HCT116 (cell line): Measurements from ENCODE around the gene ANO2. TPM values are rescaled to one million over a fixed set of nuclear protein-coding genes. Genes with fewer than 3 reads are reported as not detected.

Source experiments
- ATAC-seq: fragments of 200-7000 bp; cut with Tn5 transposase; 2 replicates; pipeline ENCODE4 v1.9.1; 2020; ENCODE audit warnings: mild to moderate bottlenecking, moderate library complexity
- BruUV-seq: library from RNA; stranded (reverse); fragments of 400-500 nt; replicated peaks from 2 replicates; lab custom pipeline; 2021; lab: Mats Ljungman, UMichigan
- CTCF ChIA-PET: fragments of 300-600 bp; sonication (Branson Sonifier 250); formaldehyde crosslinking; loops from one replicate; lab custom pipeline; 2021; ENCODE audit warnings: antibody characterized with exemption; lab: Charles Lee
- POLR2A ChIA-PET: fragments of 300-600, 350-600 bp; sonication (Branson Sonifier 250); formaldehyde crosslinking; loops from one replicate; lab custom pipeline; 2021; ENCODE audit warnings: antibody characterized with exemption; lab: Charles Lee
- RAD21 ChIA-PET, 2 experiments: fragments of 300-600 bp; sonication (Branson Sonifier 250); formaldehyde crosslinking; loops; one replicate each; lab custom pipeline; 2023; ENCODE audit warnings: low total read pairs in 2 of 2; ENCODE audit not compliant: uncharacterized antibody in 2 of 2, unreplicated experiment in 2 of 2, low non-redundant PET in 1 of 2; lab: Charles Lee
- DNase-seq: peaks from one replicate; pipeline ENCODE4 v3.0.0-alpha.2; 2010; ENCODE audit warnings: low read depth, low spot score
- H2AFZ ChIP-seq: fragments of 200-600 bp; shearing (Covaris generic), sonication (generic); 2 replicates; pipeline ENCODE4 v1.6.1; 2017; ENCODE audit warnings: low read depth, mixed run types, mixed read lengths, antibody characterized with exemption, low read length; ENCODE audit not compliant: poor library complexity, severe bottlenecking
- H3K27ac ChIP-seq: 2 replicates; pipeline ENCODE4 v1.5.1; 2012; ENCODE audit warnings: low read depth, low read length
- H3K27me3 ChIP-seq: fragments of 200-600 bp; sonication (generic); 2 replicates; pipeline ENCODE4 v1.6.1; 2016; ENCODE audit warnings: mixed run types, low read length, mixed read lengths; ENCODE audit not compliant: insufficient read depth
- H3K36me3 ChIP-seq, 2 experiments: fragments of 200-500 bp in 1 of 2; fragments of 200-600 bp in 1 of 2; sonication (Bioruptor generic) in 1 of 2; sonication (generic) in 1 of 2; 2 replicates each; pipeline versions ENCODE4 v1.5.1 to v1.6.1; 2014 to 2016; ENCODE audit warnings: low read length in 2 of 2, inconsistent platforms in 1 of 2, mixed read lengths in 1 of 2, mixed run types in 1 of 2; ENCODE audit not compliant: insufficient read depth in 2 of 2, control insufficient read depth in 1 of 2
- H3K4me1 ChIP-seq, 2 experiments: fragments of 200-600 bp in 1 of 2; sonication (generic) in 1 of 2; 2 replicates each; pipeline versions ENCODE4 v1.5.1 to v1.6.1; 2012 to 2017; ENCODE audit warnings: low read length in 2 of 2, inconsistent platforms in 1 of 2, mild to moderate bottlenecking in 1 of 2, mixed read lengths in 1 of 2, mixed run types in 1 of 2, moderate library complexity in 1 of 2; ENCODE audit not compliant: insufficient read depth in 2 of 2, control insufficient read depth in 1 of 2
- H3K4me2 ChIP-seq: fragments of 200-600 bp; sonication (generic); 2 replicates; pipeline ENCODE4 v1.6.1; 2017; ENCODE audit warnings: mixed run types, low read length, mixed read lengths
- H3K4me3 ChIP-seq, 2 experiments: fragments of 200-600 bp in 1 of 2; sonication (generic) in 1 of 2; replicated peaks in 1 of 2; 2 replicates each; pipeline ENCODE4 v1.5.1; 2011 to 2016; ENCODE audit warnings: low read length in 2 of 2, control low read depth in 1 of 2, low read depth in 1 of 2, mild to moderate bottlenecking in 1 of 2, mixed read lengths in 1 of 2, mixed run types in 1 of 2
- H3K79me2 ChIP-seq: fragments of 200-600 bp; sonication (generic); 2 replicates; pipeline ENCODE4 v1.6.1; 2017; ENCODE audit warnings: mild to moderate bottlenecking, mixed run types, low read length, moderate library complexity, mixed read lengths; ENCODE audit not compliant: insufficient read depth
- H3K9ac ChIP-seq: fragments of 200-600 bp; sonication (generic); 2 replicates; pipeline ENCODE4 v1.6.1; 2016; ENCODE audit warnings: low read length, mixed read lengths
- H3K9me2 ChIP-seq: fragments of 200-600 bp; sonication (generic), shearing (Covaris generic); 2 replicates; pipeline ENCODE4 v1.6.1; 2017; ENCODE audit warnings: mixed run types, mild to moderate bottlenecking, moderate library complexity; ENCODE audit not compliant: insufficient read depth
- H3K9me3 ChIP-seq, 2 experiments: fragments of 200-500 bp in 1 of 2; fragments of 200-600 bp in 1 of 2; sonication (Bioruptor generic) in 1 of 2; sonication (generic) in 1 of 2; 2 replicates each; pipeline ENCODE4 v1.6.1; 2014 to 2017; ENCODE audit warnings: low read length in 2 of 2, mixed read lengths in 2 of 2, inconsistent platforms in 1 of 2, low read depth in 1 of 2, mild to moderate bottlenecking in 1 of 2, mixed run types in 1 of 2, moderate library complexity in 1 of 2; ENCODE audit not compliant: control insufficient read depth in 1 of 2, insufficient read depth in 1 of 2
- H4K20me1 ChIP-seq: fragments of 200-600 bp; sonication (generic), shearing (Covaris generic); 2 replicates; pipeline ENCODE4 v1.6.1; 2017; ENCODE audit warnings: mixed run types, mild to moderate bottlenecking, moderate library complexity; ENCODE audit not compliant: insufficient read depth
- CBX3 ChIP-seq: IDR thresholded peaks from 2 replicates; pipeline ENCODE4 v1.6.1; 2012; ENCODE audit warnings: low read depth
- CEBPB ChIP-seq: IDR thresholded peaks from 2 replicates; pipeline ENCODE4 v1.6.1; 2012; ENCODE audit warnings: low read depth
- EGR1 ChIP-seq: IDR thresholded peaks from 2 replicates; pipeline ENCODE4 v1.6.1; 2012; ENCODE audit warnings: low read depth
- EZH2 ChIP-seq: fragments of 200-600 bp; sonication (generic); IDR thresholded peaks from 2 replicates; pipeline ENCODE4 v1.6.1; 2017; ENCODE audit warnings: antibody characterized with exemption, mixed run types
- FOSL1 ChIP-seq: IDR thresholded peaks from 2 replicates; pipeline ENCODE4 v1.6.1; 2012; ENCODE audit warnings: low read depth
- JUND ChIP-seq: IDR thresholded peaks from 2 replicates; pipeline ENCODE4 v1.6.1; 2012
- POLR2A ChIP-seq: IDR thresholded peaks from 2 replicates; pipeline ENCODE4 v1.7.0; 2011; ENCODE audit warnings: borderline replicate concordance; ENCODE audit not compliant: insufficient read depth, insufficient read length; ENCODE audit errors: extremely low read depth
- POLR2AphosphoS5 ChIP-seq: IDR thresholded peaks from 2 replicates; pipeline ENCODE4 v1.6.1; 2011; ENCODE audit warnings: mild to moderate bottlenecking, low read depth, low read length, moderate library complexity
- SIN3A ChIP-seq: IDR thresholded peaks from 2 replicates; pipeline ENCODE4 v1.6.1; 2012; ENCODE audit warnings: low read depth
- SP1 ChIP-seq: IDR thresholded peaks from 2 replicates; pipeline ENCODE4 v1.6.1; 2012; ENCODE audit warnings: low read depth
- SRF ChIP-seq: IDR thresholded peaks from 2 replicates; pipeline ENCODE4 v1.6.1; 2012; ENCODE audit warnings: low read depth
- TCF7L2 ChIP-seq: IDR thresholded peaks from 2 replicates; pipeline ENCODE4 v1.7.0; 2011; ENCODE audit warnings: borderline replicate concordance, inconsistent platforms; ENCODE audit not compliant: insufficient read depth, insufficient read length; ENCODE audit errors: extremely low read depth
- YY1 ChIP-seq: IDR thresholded peaks from 2 replicates; pipeline ENCODE4 v1.6.1; 2011; ENCODE audit warnings: low read length, low read depth, moderate library complexity, mild to moderate bottlenecking; ENCODE audit not compliant: insufficient replicate concordance; ENCODE audit errors: extremely low read depth
- ZFX ChIP-seq: fragments of 450-650 bp; IDR thresholded peaks from 2 replicates; pipeline ENCODE4 v1.6.1; 2017
- ZNF274 ChIP-seq: fragments of 200-500 bp; sonication (Bioruptor generic); IDR thresholded peaks from 2 replicates; pipeline ENCODE4 v1.6.1; 2014; ENCODE audit warnings: mild to moderate bottlenecking, low read depth, low read length, inconsistent platforms
- intact Hi-C: fragments of 100-400 bp; cut with micrococcal nuclease; formaldehyde crosslinking; loops from 2 replicates; pipeline ENCODE4 v1.10.0; 2022
- total RNA-seq: library from RNA; stranded (reverse); gene quantifications from one replicate; pipeline ENCODE4 v1.2.1, GENCODE V29; 2021; ENCODE audit not compliant: unreplicated experiment
- TF ChIP-seq, protein P1 (sequence below): IDR thresholded peaks from 2 replicates; pipeline ENCODE4 v1.6.1; 2012; ENCODE audit warnings: low read depth
- TF ChIP-seq, protein P2 (sequence below): IDR thresholded peaks from 2 replicates; pipeline ENCODE4 v1.6.1; 2012
- TF ChIP-seq, protein P3 (sequence below), 3 experiments: fragments of 200-600 bp in 1 of 3; sonication (generic) in 1 of 3; IDR thresholded peaks in 2 of 3; conservative IDR thresholded peaks in 1 of 3; 2 replicates each; pipeline ENCODE4 v1.5.1; 2012 to 2017; ENCODE audit warnings: low read depth in 2 of 3, low read length in 2 of 3, antibody characterized with exemption in 1 of 3, borderline replicate concordance in 1 of 3, control low read depth in 1 of 3, mild to moderate bottlenecking in 1 of 3, mixed read lengths in 1 of 3, mixed run types in 1 of 3, moderate library complexity in 1 of 3; ENCODE audit not compliant: insufficient read depth in 1 of 3
- TF ChIP-seq, protein P4 (sequence below): IDR thresholded peaks from 2 replicates; pipeline ENCODE4 v1.6.1; 2012

ANO2 gene
- total RNA-seq, 1 experiment from 2014 or later = not detected

DNA sequence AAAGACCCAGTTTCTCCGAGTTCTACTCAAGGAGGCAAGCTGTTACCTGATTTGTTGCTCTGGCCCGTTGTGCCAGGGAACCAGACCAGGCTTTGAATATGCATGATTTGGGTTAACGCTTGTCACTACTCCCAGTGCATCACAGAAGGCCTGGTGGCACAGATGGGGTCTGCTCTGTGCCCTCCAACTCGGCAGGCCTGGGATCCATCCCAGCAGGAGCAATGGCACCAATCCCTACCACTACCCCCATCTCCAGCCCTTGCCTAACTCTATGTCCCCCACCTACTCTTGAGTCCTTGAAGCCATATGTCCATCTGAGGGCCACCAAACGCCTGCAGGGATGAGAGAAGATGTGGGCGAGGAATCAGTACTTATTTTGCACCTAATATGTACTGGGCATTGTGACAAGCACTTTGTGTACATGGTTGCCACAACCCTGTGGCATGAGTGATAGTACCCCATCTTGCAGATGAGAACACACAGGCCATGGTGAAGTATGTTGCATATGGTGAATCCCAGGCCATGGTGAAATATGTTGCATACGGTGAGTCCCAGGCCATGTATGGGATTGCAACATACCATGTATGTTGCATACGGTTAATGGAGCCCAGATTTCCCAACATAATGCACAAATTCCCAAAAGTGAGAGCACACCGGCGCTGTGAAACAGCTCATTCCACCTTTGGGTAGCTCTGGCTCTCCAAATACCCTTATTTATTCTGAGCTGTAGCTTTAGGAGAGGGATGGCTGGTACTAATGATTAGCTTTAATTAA is 410.4 kb downstream of the ANO2 start:
- Histone ChIP-seq H3K9me2 (no peaks in the 10 kb centered on the region), H3K4me2 (no peak overlapping the region), H2AFZ (no peak overlapping the region), H3K4me3 (no peak overlapping the region), H3K27ac (no peak overlapping the region), H4K20me1 (no peaks in the 10 kb centered on the region), H3K9me3 (no peaks in the 10 kb centered on the region), H3K4me1 (no peaks in the 10 kb centered on the region), H3K79me2 (no peaks in the 10 kb centered on the region), H3K27me3 (peaks cover 39% of the 10 kb centered on the region), H3K9ac (no peak overlapping the region), H3K36me3 (no peaks in the 10 kb centered on the region)
- TF ChIP-seq SIN3A (no peak), FOSL1 (no peak), SRF (no peak), SP1 (no peak), CEBPB (no peak), POLR2AphosphoS5 (no peak), EZH2 (no peak), TCF7L2 (no peak), POLR2A (no peak), EGR1 (no peak), YY1 (no peak), ZFX (no peak), ZNF274 (no peak), JUND (no peak), CBX3 (no peak)
- TF ChIP-seq, protein P1, sequence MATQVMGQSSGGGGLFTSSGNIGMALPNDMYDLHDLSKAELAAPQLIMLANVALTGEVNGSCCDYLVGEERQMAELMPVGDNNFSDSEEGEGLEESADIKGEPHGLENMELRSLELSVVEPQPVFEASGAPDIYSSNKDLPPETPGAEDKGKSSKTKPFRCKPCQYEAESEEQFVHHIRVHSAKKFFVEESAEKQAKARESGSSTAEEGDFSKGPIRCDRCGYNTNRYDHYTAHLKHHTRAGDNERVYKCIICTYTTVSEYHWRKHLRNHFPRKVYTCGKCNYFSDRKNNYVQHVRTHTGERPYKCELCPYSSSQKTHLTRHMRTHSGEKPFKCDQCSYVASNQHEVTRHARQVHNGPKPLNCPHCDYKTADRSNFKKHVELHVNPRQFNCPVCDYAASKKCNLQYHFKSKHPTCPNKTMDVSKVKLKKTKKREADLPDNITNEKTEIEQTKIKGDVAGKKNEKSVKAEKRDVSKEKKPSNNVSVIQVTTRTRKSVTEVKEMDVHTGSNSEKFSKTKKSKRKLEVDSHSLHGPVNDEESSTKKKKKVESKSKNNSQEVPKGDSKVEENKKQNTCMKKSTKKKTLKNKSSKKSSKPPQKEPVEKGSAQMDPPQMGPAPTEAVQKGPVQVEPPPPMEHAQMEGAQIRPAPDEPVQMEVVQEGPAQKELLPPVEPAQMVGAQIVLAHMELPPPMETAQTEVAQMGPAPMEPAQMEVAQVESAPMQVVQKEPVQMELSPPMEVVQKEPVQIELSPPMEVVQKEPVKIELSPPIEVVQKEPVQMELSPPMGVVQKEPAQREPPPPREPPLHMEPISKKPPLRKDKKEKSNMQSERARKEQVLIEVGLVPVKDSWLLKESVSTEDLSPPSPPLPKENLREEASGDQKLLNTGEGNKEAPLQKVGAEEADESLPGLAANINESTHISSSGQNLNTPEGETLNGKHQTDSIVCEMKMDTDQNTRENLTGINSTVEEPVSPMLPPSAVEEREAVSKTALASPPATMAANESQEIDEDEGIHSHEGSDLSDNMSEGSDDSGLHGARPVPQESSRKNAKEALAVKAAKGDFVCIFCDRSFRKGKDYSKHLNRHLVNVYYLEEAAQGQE = no peak
- TF ChIP-seq, protein P2, sequence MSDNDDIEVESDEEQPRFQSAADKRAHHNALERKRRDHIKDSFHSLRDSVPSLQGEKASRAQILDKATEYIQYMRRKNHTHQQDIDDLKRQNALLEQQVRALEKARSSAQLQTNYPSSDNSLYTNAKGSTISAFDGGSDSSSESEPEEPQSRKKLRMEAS = no peak
- TF ChIP-seq, protein P3, sequence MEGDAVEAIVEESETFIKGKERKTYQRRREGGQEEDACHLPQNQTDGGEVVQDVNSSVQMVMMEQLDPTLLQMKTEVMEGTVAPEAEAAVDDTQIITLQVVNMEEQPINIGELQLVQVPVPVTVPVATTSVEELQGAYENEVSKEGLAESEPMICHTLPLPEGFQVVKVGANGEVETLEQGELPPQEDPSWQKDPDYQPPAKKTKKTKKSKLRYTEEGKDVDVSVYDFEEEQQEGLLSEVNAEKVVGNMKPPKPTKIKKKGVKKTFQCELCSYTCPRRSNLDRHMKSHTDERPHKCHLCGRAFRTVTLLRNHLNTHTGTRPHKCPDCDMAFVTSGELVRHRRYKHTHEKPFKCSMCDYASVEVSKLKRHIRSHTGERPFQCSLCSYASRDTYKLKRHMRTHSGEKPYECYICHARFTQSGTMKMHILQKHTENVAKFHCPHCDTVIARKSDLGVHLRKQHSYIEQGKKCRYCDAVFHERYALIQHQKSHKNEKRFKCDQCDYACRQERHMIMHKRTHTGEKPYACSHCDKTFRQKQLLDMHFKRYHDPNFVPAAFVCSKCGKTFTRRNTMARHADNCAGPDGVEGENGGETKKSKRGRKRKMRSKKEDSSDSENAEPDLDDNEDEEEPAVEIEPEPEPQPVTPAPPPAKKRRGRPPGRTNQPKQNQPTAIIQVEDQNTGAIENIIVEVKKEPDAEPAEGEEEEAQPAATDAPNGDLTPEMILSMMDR (IDR thresholded peaks at IDR 0.05 in 2 of 3, conservative IDR thresholded peaks at IDR 0.05 in 1 of 3; ENCODE audit: borderline replicate concordance in 1 of 3, insufficient read depth in 1 of 3, low read depth in 2 of 3, low read length in 2 of 3) = no peak
- TF ChIP-seq, protein P4, sequence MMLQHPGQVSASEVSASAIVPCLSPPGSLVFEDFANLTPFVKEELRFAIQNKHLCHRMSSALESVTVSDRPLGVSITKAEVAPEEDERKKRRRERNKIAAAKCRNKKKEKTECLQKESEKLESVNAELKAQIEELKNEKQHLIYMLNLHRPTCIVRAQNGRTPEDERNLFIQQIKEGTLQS = no peak
- no peak for ATAC-seq
- POLR2A ChIA-PET = no interaction called here
- BruUV-seq = no TSS peak
- CTCF ChIA-PET = no interaction called here
- DNase-seq = no peak
- RAD21 ChIA-PET = no interaction called here
- intact Hi-C loops = no loop called here
